Stomach smooth muscle (tissue), 2 donors: ENCODE results near the gene EPB41L3.
"Not testable (repeated sequence)": the region's sequence is repeated elsewhere in the genome, so short reads cannot be mapped to it uniquely, and the experiment has no call there.

ENCODE experiments used
- H3K27ac ChIP-seq: one replicate; pipeline ENCODE4 v1.7.0; 2013; ENCODE audit warnings: mild to moderate bottlenecking, low read length, inconsistent platforms
- H3K27me3 ChIP-seq, 2 donors: one replicate each; pipeline ENCODE4 v1.7.0; 2013; ENCODE audit warnings: low read length in 2 of 2; ENCODE audit not compliant: insufficient read depth in 2 of 2, control insufficient read depth in 1 of 2
- H3K36me3 ChIP-seq, 2 donors: one replicate each; pipeline ENCODE4 v1.7.0; 2013; ENCODE audit warnings: low read length in 2 of 2; ENCODE audit not compliant: control insufficient read depth in 2 of 2, insufficient read depth in 2 of 2
- H3K4me1 ChIP-seq: one replicate; pipeline ENCODE4 v1.7.0; 2013; ENCODE audit warnings: low read length; ENCODE audit not compliant: control insufficient read depth, insufficient read depth
- H3K4me3 ChIP-seq, 2 donors: one replicate each; pipeline ENCODE4 v1.7.0; 2013; ENCODE audit warnings: low read length in 2 of 2
- H3K9ac ChIP-seq, 2 donors: one replicate each; pipeline ENCODE4 v1.7.0; 2013; ENCODE audit warnings: low read length in 2 of 2, mild to moderate bottlenecking in 1 of 2
- H3K9me3 ChIP-seq, 2 donors: one replicate each; pipeline ENCODE4 v1.7.0; 2013; ENCODE audit warnings: low read length in 2 of 2; ENCODE audit not compliant: control insufficient read depth in 2 of 2
- donor health status: healthy.
- donor health status: Pancreatic carcinoma.

EPB41L3 gene

DNA sequence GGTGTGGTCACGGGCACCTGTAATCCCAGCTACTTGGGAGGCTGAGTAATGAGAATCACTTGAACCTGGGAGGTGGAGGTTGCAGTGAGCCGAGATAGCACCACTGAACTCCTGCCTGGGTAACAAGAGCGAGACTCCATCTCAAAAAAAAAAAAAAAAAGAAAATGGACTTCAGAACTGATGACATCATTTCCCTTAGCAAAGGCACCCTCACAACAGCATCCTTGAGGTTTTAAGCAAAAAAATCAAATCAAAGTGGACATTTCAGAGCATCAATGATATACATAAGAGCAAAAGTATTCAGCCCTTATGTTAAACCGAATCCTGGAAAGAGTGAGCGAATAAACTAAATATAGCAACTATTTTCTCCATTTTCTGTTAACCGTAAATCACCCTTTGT, 45.3 kb downstream of the EPB41L3 start:
- Histone ChIP-seq H3K9me3 (no peaks in the 10 kb centered on the region), H3K4me3 (no peak overlapping the region), H3K9ac (no peak overlapping the region), H3K27ac (no peak overlapping the region), H3K4me1 (no peaks in the 10 kb centered on the region), H3K36me3 (no peaks in the 10 kb centered on the region), H3K27me3 (no peaks in the 10 kb centered on the region)

GRCh38 chr18:5496305-5496704, 47.5 kb downstream of the EPB41L3 start:
- Histone ChIP-seq H3K4me3 (no peak overlapping the region), H3K9ac (no peak overlapping the region), H3K9me3 (no peaks in the 10 kb centered on the region), H3K36me3 (no peaks in the 10 kb centered on the region), H3K4me1 (no peaks in the 10 kb centered on the region), H3K27ac (no peak overlapping the region), H3K27me3 (no peaks in the 10 kb centered on the region)

GRCh38 chr18:5490753-5491480, 52.9 kb downstream of the EPB41L3 start:
- no peaks in the 10 kb centered on the region for H3K9me3 ChIP-seq

GRCh38 chr18:5488844-5489243, 55.0 kb downstream of the EPB41L3 start:
- H3K27me3 ChIP-seq, result no peaks in the 10 kb centered on the region
- no peak overlapping the region for H3K27ac ChIP-seq
- no peaks in the 10 kb centered on the region for H3K36me3 ChIP-seq
- no peak overlapping the region for H3K4me3 ChIP-seq
- H3K9me3 ChIP-seq, result no peaks in the 10 kb centered on the region
- H3K9ac ChIP-seq, result no peak overlapping the region
- no peaks in the 10 kb centered on the region for H3K4me1 ChIP-seq

More at GRCh38 chr18:5490753-5491480, 52.9 kb downstream of the EPB41L3 start:
- Histone ChIP-seq H3K36me3 (no peaks in the 10 kb centered on the region), H3K27me3 (no peaks in the 10 kb centered on the region), H3K9ac (no peak overlapping the region), H3K27ac (no peak overlapping the region), H3K4me1 (no peaks in the 10 kb centered on the region), H3K4me3 (no peak overlapping the region)

DNA sequence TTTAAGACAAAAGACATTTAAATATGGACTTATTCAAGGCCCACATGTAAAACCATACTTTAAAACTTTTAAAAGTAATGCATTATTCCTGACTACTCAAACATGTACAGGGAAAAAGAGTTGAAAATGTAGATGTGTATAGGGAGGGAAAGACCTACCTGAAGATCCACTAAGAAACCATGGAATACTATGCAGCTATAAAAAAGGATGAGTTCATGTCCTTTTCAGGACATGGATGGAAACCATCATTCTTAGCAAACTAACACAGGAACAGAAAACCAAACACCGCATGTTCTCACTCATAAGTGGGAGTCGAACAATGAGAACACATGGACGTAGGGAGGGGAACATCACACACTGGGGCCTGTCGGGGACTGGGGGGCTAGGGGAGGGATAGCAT, 55.8 kb downstream of the EPB41L3 start:
- H3K27ac ChIP-seq, H3K9ac ChIP-seq, H3K36me3 ChIP-seq, H3K9me3 ChIP-seq, H3K4me3 ChIP-seq, H3K4me1 ChIP-seq, H3K27me3 ChIP-seq: not testable (repeated sequence)

GRCh38 chr18:5484526-5484925, 59.3 kb downstream of the EPB41L3 start:
- Histone ChIP-seq H3K27me3 (no peaks in the 10 kb centered on the region), H3K4me3 (no peak overlapping the region)

DNA sequence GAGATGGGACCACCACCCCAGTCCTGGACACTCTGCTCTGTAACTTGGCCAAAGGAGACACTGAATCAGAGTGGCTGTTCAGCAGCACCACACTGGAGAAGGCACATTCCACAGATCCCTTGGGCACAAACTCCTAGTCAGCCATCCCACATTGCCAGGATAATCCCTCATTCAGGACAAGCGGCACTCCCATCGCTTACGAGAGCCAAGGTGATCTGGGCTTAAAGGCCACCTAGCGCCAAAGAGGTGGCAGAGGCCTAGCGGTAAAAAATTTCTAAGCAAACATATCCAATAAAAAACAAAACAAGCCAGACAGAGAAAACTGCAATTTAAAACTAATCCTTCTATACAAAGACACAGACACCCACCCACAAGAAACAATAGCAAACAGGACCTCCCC, 62.2 kb downstream of the EPB41L3 start:
- Histone ChIP-seq H3K36me3 (no peaks in the 10 kb centered on the region), H3K9me3 (peaks cover 0 to 4% of the 10 kb centered on the region in 2 donors), H3K4me1 (no peaks in the 10 kb centered on the region), H3K9ac (no peak overlapping the region), H3K27me3 (no peaks in the 10 kb centered on the region), H3K27ac (no peak overlapping the region), H3K4me3 (no peak overlapping the region)

More at GRCh38 chr18:5484526-5484925, 59.3 kb downstream of the EPB41L3 start:
- H3K9ac ChIP-seq, result no peak overlapping the region
- no peak overlapping the region for H3K27ac ChIP-seq
- H3K4me1 ChIP-seq, result no peaks in the 10 kb centered on the region
- peaks cover 0 to 4% of the 10 kb centered on the region in 2 donors for H3K9me3 ChIP-seq
- no peaks in the 10 kb centered on the region for H3K36me3 ChIP-seq

GRCh38 chr18:5478261-5478660, 65.5 kb downstream of the EPB41L3 start:
- no peak overlapping the region for H3K9ac ChIP-seq
- peaks cover 0 to 4% of the 10 kb centered on the region in 2 donors for H3K9me3 ChIP-seq
- no peak overlapping the region for H3K27ac ChIP-seq
- H3K4me3 ChIP-seq, result no peak overlapping the region
- no peaks in the 10 kb centered on the region for H3K27me3 ChIP-seq
- no peaks in the 10 kb centered on the region for H3K4me1 ChIP-seq
- H3K36me3 ChIP-seq, result no peaks in the 10 kb centered on the region

DNA sequence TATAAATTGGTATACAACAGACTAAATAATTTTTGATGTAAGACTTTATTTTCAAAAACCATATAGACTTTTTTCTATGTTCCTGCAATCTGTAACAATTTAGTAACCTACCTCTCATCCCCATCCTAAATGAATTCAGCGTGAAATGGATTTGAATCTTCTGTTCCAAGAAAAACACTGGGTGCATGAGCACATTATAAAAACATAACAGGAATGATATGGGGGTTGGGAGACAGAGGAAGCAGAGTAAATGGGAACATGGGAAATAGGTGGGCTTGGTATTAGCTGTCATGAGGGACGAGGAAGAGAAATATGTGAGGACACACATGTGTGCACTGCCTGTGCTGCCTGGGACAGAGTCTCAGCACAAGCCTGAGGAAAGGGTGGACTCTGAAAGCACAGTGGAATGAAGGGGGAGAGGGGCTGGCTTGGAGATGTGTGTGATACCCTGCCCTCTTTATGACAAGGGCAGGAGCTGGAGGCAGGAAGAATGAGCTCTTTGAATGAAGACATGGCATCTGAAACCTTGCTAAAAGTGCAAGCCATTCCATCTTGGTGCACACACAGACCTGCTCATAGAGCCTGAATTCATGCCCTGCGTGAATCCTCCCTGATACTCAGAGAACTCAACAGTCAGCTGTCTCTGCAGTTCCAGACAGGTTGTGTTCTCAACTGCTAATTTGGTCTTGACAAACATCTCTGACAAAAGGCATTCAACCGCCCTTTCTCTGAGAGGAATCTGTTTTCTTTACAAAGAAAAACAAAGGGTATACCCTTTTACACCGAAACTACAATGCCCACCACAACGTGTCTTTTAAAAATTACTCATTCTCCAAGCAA, 66.6 kb downstream of the EPB41L3 start:
- no peaks in the 10 kb centered on the region for H3K9me3 ChIP-seq
- H3K27me3 ChIP-seq, result no peaks in the 10 kb centered on the region
- no peak overlapping the region for H3K27ac ChIP-seq
- no peaks in the 10 kb centered on the region for H3K4me1 ChIP-seq
- no peaks in the 10 kb centered on the region for H3K36me3 ChIP-seq
- H3K4me3 ChIP-seq, result no peak overlapping the region
- H3K9ac ChIP-seq, result no peak overlapping the region

- H3K27me3 ChIP-seq, result no peaks in the 10 kb centered on the region
- no peaks in the 10 kb centered on the region for H3K4me1 ChIP-seq
- no peak overlapping the region for H3K27ac ChIP-seq
- no peak overlapping the region for H3K4me3 ChIP-seq
- no peaks in the 10 kb centered on the region for H3K36me3 ChIP-seq
- no peaks in the 10 kb centered on the region for H3K9me3 ChIP-seq
- no peak overlapping the region for H3K9ac ChIP-seq
Measured at GRCh38 chr18:5475267-5475666, 68.5 kb downstream of the EPB41L3 start.

DNA sequence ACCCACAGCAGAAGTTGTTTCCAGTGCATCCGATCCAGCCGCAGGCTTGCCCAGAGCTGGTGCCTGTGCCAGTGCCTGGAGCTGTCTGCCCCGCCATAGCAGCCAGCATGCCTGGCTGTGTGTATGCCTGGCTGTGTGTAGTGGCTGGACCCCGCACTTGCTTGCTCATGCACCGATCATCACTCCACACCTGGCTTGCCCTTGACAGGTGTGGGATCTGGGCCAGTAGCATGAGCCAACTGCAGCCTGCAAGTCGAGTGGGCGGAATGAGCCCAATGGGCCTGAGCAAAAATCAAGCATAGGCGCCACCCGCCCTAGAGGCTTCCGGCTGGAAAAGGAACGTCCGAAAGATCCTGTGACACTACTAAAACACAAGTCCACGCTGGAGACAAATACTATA, 74.5 kb downstream of the EPB41L3 start:
- Histone ChIP-seq H3K4me1 (no peaks in the 10 kb centered on the region), H3K27ac (no peak overlapping the region), H3K9ac (no peak overlapping the region), H3K4me3 (no peak overlapping the region), H3K27me3 (no peaks in the 10 kb centered on the region), H3K9me3 (no peaks in the 10 kb centered on the region), H3K36me3 (no peaks in the 10 kb centered on the region)
